ENCODE measurements around the gene OR9A2.

DNA sequence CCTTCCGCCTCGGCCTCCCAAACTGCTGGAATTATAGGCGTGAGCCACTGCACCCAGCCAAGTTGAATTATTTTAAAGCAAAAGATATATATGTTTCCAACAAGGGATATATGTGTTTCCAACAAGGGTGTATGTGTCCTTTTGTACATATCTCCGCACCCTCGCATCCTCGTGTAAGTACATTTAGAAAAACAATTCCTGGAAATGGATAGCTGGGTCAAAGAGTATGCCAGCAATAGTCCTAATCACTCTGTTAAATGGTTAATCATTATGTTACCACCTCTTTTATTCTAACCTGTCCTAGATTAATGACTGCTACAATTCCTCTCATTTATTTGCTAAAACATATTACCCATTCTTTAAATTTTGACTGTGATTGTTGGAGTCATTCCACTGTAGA lies 28.0 kb downstream of the OR9A2 start:
- TF ChIP-seq, protein P1, sequence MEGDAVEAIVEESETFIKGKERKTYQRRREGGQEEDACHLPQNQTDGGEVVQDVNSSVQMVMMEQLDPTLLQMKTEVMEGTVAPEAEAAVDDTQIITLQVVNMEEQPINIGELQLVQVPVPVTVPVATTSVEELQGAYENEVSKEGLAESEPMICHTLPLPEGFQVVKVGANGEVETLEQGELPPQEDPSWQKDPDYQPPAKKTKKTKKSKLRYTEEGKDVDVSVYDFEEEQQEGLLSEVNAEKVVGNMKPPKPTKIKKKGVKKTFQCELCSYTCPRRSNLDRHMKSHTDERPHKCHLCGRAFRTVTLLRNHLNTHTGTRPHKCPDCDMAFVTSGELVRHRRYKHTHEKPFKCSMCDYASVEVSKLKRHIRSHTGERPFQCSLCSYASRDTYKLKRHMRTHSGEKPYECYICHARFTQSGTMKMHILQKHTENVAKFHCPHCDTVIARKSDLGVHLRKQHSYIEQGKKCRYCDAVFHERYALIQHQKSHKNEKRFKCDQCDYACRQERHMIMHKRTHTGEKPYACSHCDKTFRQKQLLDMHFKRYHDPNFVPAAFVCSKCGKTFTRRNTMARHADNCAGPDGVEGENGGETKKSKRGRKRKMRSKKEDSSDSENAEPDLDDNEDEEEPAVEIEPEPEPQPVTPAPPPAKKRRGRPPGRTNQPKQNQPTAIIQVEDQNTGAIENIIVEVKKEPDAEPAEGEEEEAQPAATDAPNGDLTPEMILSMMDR (IDR thresholded peaks at IDR 0.05) = no peak
- TF ChIP-seq POLR2A (IDR thresholded peaks at IDR 0.05) = no peak

All from heart left ventricle (tissue), 13 donors.